Fibroblast of villous mesenchyme (primary cell): Measurements from ENCODE around the gene IVL. TPM values are rescaled to one million over a fixed set of nuclear protein-coding genes. Genes with fewer than 3 reads are reported as not detected.

ENCODE experiments used
- DNase-seq: peaks from one replicate; pipeline ENCODE4 v3.0.0-alpha.2; 2010; ENCODE audit warnings: low read depth
- H3K4me3 ChIP-seq: 2 replicates; pipeline ENCODE4 v1.5.1; 2011; ENCODE audit warnings: low read depth, mild to moderate bottlenecking, low read length
- CTCF ChIP-seq: IDR thresholded peaks from 2 replicates; pipeline ENCODE4 v1.5.1; 2012; ENCODE audit warnings: low read depth, mild to moderate bottlenecking, low read length; ENCODE audit not compliant: insufficient read depth
- total RNA-seq: library from RNA; depleted of rRNA; stranded (reverse); fragments of >200 nt; gene quantifications from 2 replicates; pipeline ENCODE4 v1.2.3, GENCODE V29; 2012

IVL gene
- total RNA-seq, 1 donor, result not detected

GRCh38 chr1:152946248-152946647 is 37.9 kb downstream of the IVL start:
- no peak for TF ChIP-seq CTCF
- H3K4me3 ChIP-seq, result no peak overlapping the region
- DNase-seq, result no peak

GRCh38 chr1:152946651-152947256 is 38.4 kb downstream of the IVL start, which contains the start of gene SPRR5:
Gene SPRR5, plus strand, starts transcription at chr1:152947206. Its CDS starts 1,349 bp downstream, at chr1:152948555.
- no peak within 1 kb of the TSS for H3K4me3 ChIP-seq
- DNase-seq, result no peak
- no peak for TF ChIP-seq CTCF

GRCh38 chr1:152951711-152952110 is 43.4 kb downstream of the IVL start:
- TF ChIP-seq CTCF, result no peak
- DNase-seq, result no peak
- H3K4me3 ChIP-seq, result no peak overlapping the region

- H3K4me3 ChIP-seq, result no peak overlapping the region
- DNase-seq, result no peak
- TF ChIP-seq CTCF, result no peak
These were observed 45.4 kb downstream of the IVL start for GRCh38 chr1:152953761-152954160.

- no peak overlapping the region for H3K4me3 ChIP-seq
- DNase-seq, result no peak
These were observed 46.1 kb downstream of the IVL start for GRCh38 chr1:152954436-152954835.

GRCh38 chr1:152957561-152957960 is 49.2 kb downstream of the IVL start:
- TF ChIP-seq CTCF, result no peak
- DNase-seq, result no peak
- no peak overlapping the region for H3K4me3 ChIP-seq

More at GRCh38 chr1:152954436-152954835, 46.1 kb downstream of the IVL start:
- TF ChIP-seq CTCF, result no peak

- TF ChIP-seq CTCF, result no peak
- no peak overlapping the region for H3K4me3 ChIP-seq
- no peak for DNase-seq
These were observed 50.9 kb downstream of the IVL start for GRCh38 chr1:152959273-152959672.
